IMR-90 (cell line): ENCODE results near the gene PPARG. TPM values are rescaled to one million over a fixed set of nuclear protein-coding genes. Genes with fewer than 3 reads are reported as not detected.

Experiments used
- ATAC-seq: fragments of 200-7000 bp; cut with Tn5 transposase; 2 replicates; pipeline ENCODE4 v1.9.1; 2020; ENCODE audit warnings: low read depth, mild to moderate bottlenecking, moderate library complexity
- BruUV-seq: library from RNA; stranded (reverse); fragments of 400-500 nt; replicated peaks from 2 replicates; lab custom pipeline; 2021; lab: Mats Ljungman, UMichigan
- CTCF ChIA-PET: fragments of 300-600 bp; formaldehyde crosslinking; extraction: SDS; loops from one replicate; lab custom pipeline; 2021; ENCODE audit warnings: antibody characterized with exemption; lab: Yijun Ruan, JAX
- POLR2A ChIA-PET: fragments of 300-600 bp; sonication (Branson Sonifier 250); formaldehyde crosslinking; loops from one replicate; lab custom pipeline; 2022; ENCODE audit warnings: antibody characterized with exemption; ENCODE audit not compliant: unreplicated experiment; lab: Charles Lee
- DNase-seq: peaks from one replicate; pipeline ENCODE4 v3.0.0; 2013
- H2AFZ ChIP-seq: replicated peaks from 2 replicates; pipeline ENCODE3; 2013; ENCODE audit warnings: low read length, mild to moderate bottlenecking; ENCODE audit not compliant: poor library complexity
- H2AK5ac ChIP-seq: 2 replicates; pipeline ENCODE4 v1.6.1; 2013; ENCODE audit warnings: low read depth, low read length, inconsistent platforms
- H2AK9ac ChIP-seq: replicated peaks from 2 replicates; pipeline ENCODE3; 2013; ENCODE audit warnings: mild to moderate bottlenecking, low read depth, low read length, moderate library complexity; ENCODE audit not compliant: poor library complexity
- H2BK120ac ChIP-seq: 2 replicates; pipeline ENCODE4 v1.6.1; 2013; ENCODE audit warnings: low read depth, low read length, inconsistent platforms
- H2BK15ac ChIP-seq: 3 replicates; pipeline ENCODE4 v1.6.1; 2013; ENCODE audit warnings: low read depth, low read length, inconsistent platforms
- H2BK20ac ChIP-seq: 2 replicates; pipeline ENCODE4 v1.6.1; 2013; ENCODE audit warnings: low read depth, mild to moderate bottlenecking, inconsistent platforms, low read length, moderate library complexity
- H2BK5ac ChIP-seq: 2 replicates; pipeline ENCODE4 v1.6.1; 2013; ENCODE audit warnings: mild to moderate bottlenecking, low read depth, low read length, inconsistent platforms; ENCODE audit not compliant: poor library complexity, severe bottlenecking
- H3K14ac ChIP-seq: replicated peaks from 2 replicates; pipeline ENCODE4 v1.6.1; 2013; ENCODE audit warnings: low read depth, low read length, inconsistent platforms
- H3K18ac ChIP-seq: 2 replicates; pipeline ENCODE4 v1.6.1; 2013; ENCODE audit warnings: low read depth, low read length, control low read depth
- H3K23ac ChIP-seq: 2 replicates; pipeline ENCODE4 v1.6.1; 2013; ENCODE audit warnings: low read depth, low read length, inconsistent platforms
- H3K27ac ChIP-seq: 2 replicates; pipeline ENCODE4 v1.5.1; 2013; ENCODE audit warnings: mild to moderate bottlenecking, control low read depth, low read length; ENCODE audit not compliant: insufficient read depth
- H3K27me3 ChIP-seq: 2 replicates; pipeline ENCODE4 v1.6.1; 2013; ENCODE audit warnings: low read length; ENCODE audit not compliant: control insufficient read depth, insufficient read depth
- H3K36me3 ChIP-seq: 2 replicates; pipeline ENCODE4 v1.6.1; 2013; ENCODE audit warnings: low read length, mixed read lengths; ENCODE audit not compliant: control insufficient read depth, insufficient read depth
- H3K4ac ChIP-seq: 2 replicates; pipeline ENCODE4 v1.6.1; 2013; ENCODE audit warnings: low read depth, low read length, inconsistent platforms
- H3K4me1 ChIP-seq: 2 replicates; pipeline ENCODE4 v1.6.1; 2013; ENCODE audit warnings: low read length, mixed read lengths; ENCODE audit not compliant: control insufficient read depth, insufficient read depth
- H3K4me2 ChIP-seq: 2 replicates; pipeline ENCODE4 v1.6.1; 2013; ENCODE audit warnings: low read depth, mild to moderate bottlenecking, control low read depth, low read length, moderate library complexity
- H3K4me3 ChIP-seq: 2 replicates; pipeline ENCODE4 v1.5.1; 2013; ENCODE audit warnings: low read depth, mild to moderate bottlenecking, control low read depth, low read length, moderate library complexity; ENCODE audit not compliant: insufficient read depth
- H3K56ac ChIP-seq: 2 replicates; pipeline ENCODE4 v1.6.1; 2013; ENCODE audit warnings: low read length, inconsistent platforms; ENCODE audit not compliant: insufficient read depth; ENCODE audit errors: extremely low read depth
- H3K79me1 ChIP-seq, 2 experiments: 2 replicates each; pipeline ENCODE4 v1.6.1; 2013; ENCODE audit warnings: low read length in 2 of 2, inconsistent platforms in 1 of 2, low read depth in 1 of 2
- H3K9ac ChIP-seq: 2 replicates; pipeline ENCODE4 v1.6.1; 2013; ENCODE audit warnings: low read depth, low read length, control low read depth
- H3K9me1 ChIP-seq: 2 replicates; pipeline ENCODE4 v1.6.1; 2013; ENCODE audit warnings: low read length, inconsistent platforms; ENCODE audit not compliant: insufficient read depth
- H3K9me3 ChIP-seq: 2 replicates; pipeline ENCODE4 v1.6.1; 2013; ENCODE audit warnings: low read length; ENCODE audit not compliant: control insufficient read depth, insufficient read depth
- H4K20me1 ChIP-seq: 2 replicates; pipeline ENCODE4 v1.6.1; 2013; ENCODE audit warnings: low read length, inconsistent platforms; ENCODE audit not compliant: insufficient read depth
- H4K5ac ChIP-seq: 2 replicates; pipeline ENCODE4 v1.6.1; 2013; ENCODE audit warnings: mild to moderate bottlenecking, low read depth, low read length, control low read depth
- H4K8ac ChIP-seq, 2 experiments: 2 replicates each; pipeline ENCODE4 v1.6.1; 2013; ENCODE audit warnings: low read depth in 2 of 2, low read length in 2 of 2, control low read depth in 1 of 2, inconsistent platforms in 1 of 2
- H4K91ac ChIP-seq: 2 replicates; pipeline ENCODE4 v1.6.1; 2013; ENCODE audit warnings: low read depth, low read length, inconsistent platforms; ENCODE audit not compliant: insufficient read depth
- BHLHE40 ChIP-seq: fragments of 150-350 bp; IDR thresholded peaks from 2 replicates; pipeline ENCODE4 v1.6.1; 2016; ENCODE audit warnings: mild to moderate bottlenecking, low read depth, low read length
- CHD1 ChIP-seq: IDR thresholded peaks from 2 replicates; pipeline ENCODE4 v1.6.1; 2012; ENCODE audit warnings: low read depth, low read length, improper control_type of control experiment
- CTCF ChIP-seq: conservative IDR thresholded peaks from 2 replicates; pipeline ENCODE4 v1.5.1; 2012; ENCODE audit warnings: mild to moderate bottlenecking, low read depth, low read length, improper control_type of control experiment
- FOS ChIP-seq: fragments of 150-350 bp; IDR thresholded peaks from 2 replicates; pipeline ENCODE4 v1.6.1; 2016; ENCODE audit warnings: low read depth, low read length
- MAFK ChIP-seq: IDR thresholded peaks from 2 replicates; pipeline ENCODE4 v1.6.1; 2012; ENCODE audit warnings: low read depth, low read length, improper control_type of control experiment
- MXI1 ChIP-seq: IDR thresholded peaks from 2 replicates; pipeline ENCODE4 v1.6.1; 2012; ENCODE audit warnings: low read depth, mild to moderate bottlenecking, low read length, moderate library complexity, borderline replicate concordance
- NFE2L2 ChIP-seq: fragments of 150-350 bp; IDR thresholded peaks from 2 replicates; pipeline ENCODE4 v1.6.1; 2016; ENCODE audit warnings: low read depth, mild to moderate bottlenecking, low read length
- POLR2A ChIP-seq: IDR thresholded peaks from 2 replicates; pipeline ENCODE4 v1.6.1; 2012; ENCODE audit warnings: mild to moderate bottlenecking, low read depth, low read length
- RAD21 ChIP-seq: IDR thresholded peaks from 2 replicates; pipeline ENCODE4 v1.6.1; 2012; ENCODE audit warnings: low read length, improper control_type of control experiment
- RCOR1 ChIP-seq: IDR thresholded peaks from 2 replicates; pipeline ENCODE4 v1.6.1; 2012; ENCODE audit warnings: mild to moderate bottlenecking, low read length, improper control_type of control experiment; ENCODE audit not compliant: insufficient replicate concordance
- WGBS, 2 experiments: methylation state at CpG; one replicate each; pipeline versions ENCODE4 v1.1.5 to v1.1.7; 2013; ENCODE audit warnings: missing lambda C conversion rate in 2 of 2; ENCODE audit not compliant: insufficient read length in 1 of 2; ENCODE audit errors: extremely low coverage in 2 of 2; 5-methylcytosine and 5-hydroxymethylcytosine counted together
- dilution Hi-C: fragments of 300-500 bp; cut with HindIII; formaldehyde crosslinking; loops from one replicate; pipeline ENCODE4 v1.14.3; 2018; ENCODE audit warnings: low sequenced_read_pairs; ENCODE audit not compliant: unreplicated experiment
- in situ Hi-C: fragments of 300-500 bp; cut with MboI; formaldehyde crosslinking; loops from 3 replicates; pipeline ENCODE4 v1.14.3; 2019; ENCODE audit warnings: low sequenced_read_pairs, inconsistent platforms, mixed read lengths
- intact Hi-C: fragments of 100-400 bp; cut with micrococcal nuclease; formaldehyde crosslinking; loops from 2 replicates; pipeline ENCODE4 v1.10.0; 2022
- polyA plus RNA-seq, 3 experiments: library from polyadenylated mRNA; depleted of rRNA; stranded (reverse); fragments of >200 nt; gene quantifications; 2 replicates each; pipeline ENCODE4 v1.2.3, GENCODE V29; 2012; ENCODE audit warnings: low replicate concordance in 1 of 3
- total RNA-seq: library from RNA; depleted of rRNA; stranded (reverse); fragments of >200 nt; gene quantifications from 2 replicates; pipeline ENCODE4 v1.2.3, GENCODE V29; 2012

The PPARG gene
- total and polyA plus RNA-seq, 2 of the 4 experiments (the other 2 are of a cell fraction), result 11.2 to 23.8 TPM

- ChIA-PET CTCF (interaction anchor here (1.6 kb wide), 1 partner anchor 256 kb away, joined by 4 read pairs; no protein-coding TSS in a partner anchor), POLR2A (no interaction called here)
- H3K4me1 ChIP-seq, result peaks cover 1% of the 10 kb centered on the region
- H4K91ac ChIP-seq, result no peak overlapping the region
- peak overlapping the region; percentile 23; the same call in 1 of the 2 replicates for H3K27ac ChIP-seq
- no peak overlapping the region for H3K9ac ChIP-seq
- no CpG with 5 or more reads among the region's 4 CpGs for WGBS, 2 experiments
- H3K18ac ChIP-seq, result peak overlapping the region; percentile 45; the same call in 1 of the 2 replicates
- no peak overlapping the region for H2AK9ac ChIP-seq
- peak overlapping the region; percentile 46 for H3K4me2 ChIP-seq
- no peaks in the 10 kb centered on the region for H3K9me3 ChIP-seq
- no TSS peak for BruUV-seq
- intact Hi-C loops (no loop called here), dilution Hi-C loops (no loop called here), in situ Hi-C loops (no loop called here)
- H2BK20ac ChIP-seq, result no peak overlapping the region
- H3K36me3 ChIP-seq, result no peaks in the 10 kb centered on the region
- ATAC-seq, result peak; percentile 11; the same call in 1 of the 2 replicates
- H3K27me3 ChIP-seq, result no peaks in the 10 kb centered on the region
- no peak overlapping the region; the same call in 2 of the 3 replicates for H2BK15ac ChIP-seq
- no peaks in the 10 kb centered on the region for H3K9me1 ChIP-seq
- no peaks in the 10 kb centered on the region for H4K20me1 ChIP-seq
- H2AFZ ChIP-seq, result no peak overlapping the region
- no peak overlapping the region for H3K56ac ChIP-seq
- no peak overlapping the region; the same call in 1 of the 2 replicates for H2AK5ac ChIP-seq
- H3K23ac ChIP-seq, result no peak overlapping the region
- H3K4me3 ChIP-seq, result no peak overlapping the region
- peak overlapping the region; percentile 28; the same call in 1 of the 2 replicates for H3K14ac ChIP-seq
- no peak for DNase-seq
- H2BK120ac ChIP-seq, result no peak overlapping the region; the same call in 1 of the 2 replicates
- H4K5ac ChIP-seq, result peak overlapping the region; percentile 19; the same call in 1 of the 2 replicates
- TF ChIP-seq CHD1 (no peak), BHLHE40 (no peak), NFE2L2 (no peak), FOS (no peak), MXI1 (no peak), RCOR1 (no peak), MAFK (no peak), CTCF (no peak), RAD21 (no peak), POLR2A (no peak)
- no peak overlapping the region for H2BK5ac ChIP-seq
- H4K8ac ChIP-seq, result 0 out of 4 replicates have a peak overlapping the region, but pooled peaks of 1 of the 2 experiments have one; percentile 31
- H3K4ac ChIP-seq, result peak overlapping the region; percentile 30; the same call in 1 of the 2 replicates
- H3K79me1 ChIP-seq, result no peaks in the 10 kb centered on the region
These were observed 105.8 kb downstream of the PPARG start for GRCh38 chr3:12394569-12395271.
